Muscle layer of colon (tissue), 2 donors: ENCODE measurements around the gene ARAP1.

ENCODE experiments used
- H3K27ac ChIP-seq: one replicate; pipeline ENCODE4 v1.7.0; 2013; ENCODE audit warnings: low read depth, mild to moderate bottlenecking, low read length, moderate library complexity
- H3K27me3 ChIP-seq, 2 donors: one replicate each; pipeline ENCODE4 v1.7.0; 2013; ENCODE audit warnings: low read length in 2 of 2, mild to moderate bottlenecking in 2 of 2; ENCODE audit not compliant: insufficient read depth in 2 of 2, control insufficient read depth in 1 of 2
- H3K36me3 ChIP-seq: one replicate; pipeline ENCODE4 v1.7.0; 2013; ENCODE audit warnings: mild to moderate bottlenecking, low read length; ENCODE audit not compliant: insufficient read depth
- H3K4me1 ChIP-seq: one replicate; pipeline ENCODE4 v1.7.0; 2013; ENCODE audit warnings: mild to moderate bottlenecking, low read length; ENCODE audit not compliant: insufficient read depth
- H3K4me3 ChIP-seq, 2 donors: one replicate each; pipeline ENCODE4 v1.7.0; 2013; ENCODE audit warnings: low read length in 2 of 2, low read depth in 1 of 2, mild to moderate bottlenecking in 1 of 2, moderate library complexity in 1 of 2
- H3K9ac ChIP-seq: one replicate; pipeline ENCODE4 v1.7.0; 2013; ENCODE audit warnings: low read length
- H3K9me3 ChIP-seq: one replicate; pipeline ENCODE4 v1.7.0; 2013; ENCODE audit warnings: mild to moderate bottlenecking, low read length
- donor health status: abdominal sarcoma.
- donor health status: Adenocarcinoma of cecum.

Gene ARAP1

GRCh38 chr11:72671152-72672099 is 80.8 kb downstream of the ARAP1 start:
- Histone ChIP-seq H3K4me1 (no peaks in the 10 kb centered on the region), H3K27ac (no peak overlapping the region), H3K27me3 (peaks cover 29 to 55% of the 10 kb centered on the region in 2 donors), H3K9ac (no peak overlapping the region), H3K9me3 (peaks cover 7% of the 10 kb centered on the region), H3K36me3 (no peaks in the 10 kb centered on the region), H3K4me3 (no peak overlapping the region)

DNA sequence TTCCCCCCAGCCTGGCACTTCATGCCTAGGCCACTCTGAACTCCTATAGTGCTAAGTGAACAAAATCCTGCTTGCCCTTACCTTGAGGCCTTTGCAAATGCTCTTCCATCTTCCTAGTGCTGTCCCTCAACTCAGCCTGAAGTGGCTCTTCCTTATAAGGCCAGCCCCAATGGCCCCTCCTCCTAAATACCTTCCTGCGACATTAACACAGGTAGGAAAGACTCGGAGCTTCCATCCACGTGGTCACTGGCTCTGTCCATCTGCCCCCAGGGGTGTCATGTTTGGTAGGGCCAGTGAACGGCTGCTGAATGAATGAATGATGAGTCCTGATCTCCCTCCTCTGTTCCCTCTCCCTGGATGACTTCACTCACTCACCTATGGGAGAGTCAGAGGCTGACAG is 82.2 kb downstream of the ARAP1 start:
- H3K9me3 ChIP-seq: peaks cover 7% of the 10 kb centered on the region
- no peak overlapping the region for H3K27ac ChIP-seq
- H3K27me3 ChIP-seq: peaks cover 21 to 41% of the 10 kb centered on the region in 2 donors
- H3K9ac ChIP-seq: no peak overlapping the region
- H3K4me1 ChIP-seq: no peaks in the 10 kb centered on the region
- no peaks in the 10 kb centered on the region for H3K36me3 ChIP-seq
- no peak overlapping the region for H3K4me3 ChIP-seq

DNA sequence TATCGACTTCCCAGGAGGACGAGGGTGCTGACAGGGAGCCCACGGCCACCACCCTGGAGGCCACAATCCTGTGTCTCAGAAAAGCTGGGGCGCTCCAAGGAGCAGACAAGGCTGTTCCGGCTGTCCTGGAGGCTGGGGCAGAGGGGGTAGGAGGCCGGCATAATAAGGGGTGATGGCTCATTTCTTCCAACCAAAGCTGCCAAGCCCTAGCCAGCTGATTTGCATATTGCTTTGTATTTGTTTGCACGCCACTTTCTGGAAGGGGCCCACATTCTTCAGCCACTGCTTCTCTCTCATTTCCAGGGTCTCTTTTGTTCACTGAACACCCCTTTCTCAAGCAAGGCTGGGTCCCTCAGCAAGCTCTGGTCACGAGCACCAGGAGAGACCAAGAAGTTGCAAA is 82.7 kb downstream of the ARAP1 start:
- H3K27me3 ChIP-seq: peaks cover 16 to 36% of the 10 kb centered on the region in 2 donors
- no peaks in the 10 kb centered on the region for H3K4me1 ChIP-seq
- H3K9me3 ChIP-seq: peaks cover 7% of the 10 kb centered on the region
- H3K36me3 ChIP-seq: no peaks in the 10 kb centered on the region
- H3K9ac ChIP-seq: no peak overlapping the region
- H3K4me3 ChIP-seq: no peak overlapping the region
- H3K27ac ChIP-seq: no peak overlapping the region

GRCh38 chr11:72668629-72669347 is 83.4 kb downstream of the ARAP1 start:
- H3K4me3 ChIP-seq: no peak overlapping the region
- no peak overlapping the region for H3K27ac ChIP-seq
- peaks cover 7% of the 10 kb centered on the region for H3K9me3 ChIP-seq
- no peak overlapping the region for H3K9ac ChIP-seq
- no peaks in the 10 kb centered on the region for H3K36me3 ChIP-seq
- H3K27me3 ChIP-seq: peaks cover 8 to 29% of the 10 kb centered on the region in 2 donors
- no peaks in the 10 kb centered on the region for H3K4me1 ChIP-seq

DNA sequence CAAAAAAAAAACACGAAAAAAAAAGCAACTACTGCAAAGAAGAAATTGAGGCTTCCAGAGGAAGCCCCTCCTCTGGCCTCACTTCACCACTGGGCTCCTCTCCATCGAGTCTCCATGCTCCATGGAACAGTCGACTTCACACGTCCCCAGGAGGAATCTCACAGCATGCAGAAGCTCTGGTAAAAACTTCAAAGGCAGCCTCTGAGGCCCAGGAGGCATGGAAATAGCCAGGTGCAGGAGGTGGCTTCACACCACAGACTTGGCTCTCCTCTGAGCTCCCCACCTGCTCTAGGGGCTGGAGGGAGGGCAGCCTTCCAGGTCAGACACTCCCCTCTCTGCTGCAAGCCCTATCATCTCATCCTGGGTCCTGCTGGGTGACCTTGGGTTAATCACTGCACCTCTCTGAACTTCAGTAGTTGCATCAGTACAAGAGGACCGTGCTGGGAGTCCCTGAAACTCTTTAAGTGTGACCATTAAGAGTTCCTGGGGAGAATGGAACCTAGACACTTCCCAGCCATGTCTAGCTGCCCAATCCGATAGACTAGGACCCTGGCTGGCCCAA is 86.2 kb downstream of the ARAP1 start:
- H3K9me3 ChIP-seq: peaks cover 7% of the 10 kb centered on the region
- H3K36me3 ChIP-seq: no peaks in the 10 kb centered on the region
- no peak overlapping the region for H3K27ac ChIP-seq
- peaks cover 0 to 9% of the 10 kb centered on the region in 2 donors for H3K27me3 ChIP-seq
- H3K4me1 ChIP-seq: no peaks in the 10 kb centered on the region
- H3K9ac ChIP-seq: no peak overlapping the region
- no peak overlapping the region for H3K4me3 ChIP-seq

DNA sequence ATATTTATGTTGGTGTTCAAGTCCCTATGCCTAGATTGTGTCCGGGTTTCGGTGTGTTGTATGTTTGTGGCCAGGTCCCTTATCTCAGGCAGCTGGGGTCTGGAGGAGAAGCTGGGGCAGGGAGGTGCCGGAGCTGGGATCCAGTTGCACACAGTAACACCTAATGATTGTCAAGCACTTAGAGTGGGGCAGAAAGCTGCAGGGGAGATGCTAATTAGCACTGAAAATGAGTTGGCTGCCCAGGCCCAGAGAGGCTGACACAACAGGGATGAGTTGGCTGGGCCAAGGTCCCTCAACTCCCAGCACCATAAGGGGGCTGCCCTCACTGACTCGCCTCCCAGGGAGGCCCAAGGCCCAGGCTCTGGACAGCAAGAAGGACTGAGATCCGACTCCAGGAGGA is 90.2 kb downstream of the ARAP1 start:
- H3K27ac ChIP-seq: no peak overlapping the region
- no peaks in the 10 kb centered on the region for H3K27me3 ChIP-seq
- no peak overlapping the region for H3K4me3 ChIP-seq
- H3K4me1 ChIP-seq: no peaks in the 10 kb centered on the region
- H3K9me3 ChIP-seq: no peaks in the 10 kb centered on the region
- H3K9ac ChIP-seq: no peak overlapping the region
- H3K36me3 ChIP-seq: no peaks in the 10 kb centered on the region

- Histone ChIP-seq H3K9ac (no peak overlapping the region), H3K27me3 (no peaks in the 10 kb centered on the region), H3K27ac (no peak overlapping the region)
Measured at GRCh38 chr11:72661486-72661885, 90.7 kb downstream of the ARAP1 start.

DNA sequence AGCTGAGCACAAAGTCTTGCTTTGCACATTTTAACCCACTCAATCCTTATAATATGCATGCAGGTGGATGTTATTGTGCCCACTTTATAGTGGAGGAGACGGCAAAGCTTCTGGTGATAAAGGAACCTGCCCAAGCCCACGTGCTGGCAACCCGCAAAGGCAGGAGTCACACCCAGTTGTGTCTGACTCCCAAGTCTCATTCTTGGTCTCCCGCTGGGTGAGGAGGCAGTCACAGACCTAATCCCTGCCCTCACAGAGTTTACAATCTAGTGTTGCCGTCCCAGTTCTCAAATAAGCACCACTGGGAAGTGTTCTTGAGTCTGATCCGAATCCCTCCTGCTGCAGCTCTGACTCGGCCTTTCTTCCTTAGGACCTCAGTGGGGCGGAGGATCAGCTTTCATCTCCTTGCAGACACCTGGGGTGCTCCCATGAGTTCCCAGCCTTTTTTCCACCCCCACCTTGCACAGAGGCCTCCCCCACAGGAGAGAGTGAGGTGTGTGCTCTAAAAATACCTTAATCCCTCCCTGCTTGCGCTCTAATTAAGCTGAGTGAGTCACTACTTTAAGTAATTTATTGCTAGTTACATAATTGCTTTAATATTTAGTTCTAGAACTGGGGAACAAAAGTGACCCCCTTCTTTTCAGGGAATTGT is 93.1 kb downstream of the ARAP1 start:
- no peak overlapping the region for H3K9ac ChIP-seq
- no peaks in the 10 kb centered on the region for H3K36me3 ChIP-seq
- no peak overlapping the region for H3K27ac ChIP-seq
- H3K4me3 ChIP-seq: no peak overlapping the region
- no peaks in the 10 kb centered on the region for H3K4me1 ChIP-seq
- H3K9me3 ChIP-seq: no peaks in the 10 kb centered on the region
- no peaks in the 10 kb centered on the region for H3K27me3 ChIP-seq

More at GRCh38 chr11:72661486-72661885, 90.7 kb downstream of the ARAP1 start:
- H3K36me3 ChIP-seq: no peaks in the 10 kb centered on the region
- H3K4me3 ChIP-seq: no peak overlapping the region
- H3K4me1 ChIP-seq: no peaks in the 10 kb centered on the region
- no peaks in the 10 kb centered on the region for H3K9me3 ChIP-seq

DNA sequence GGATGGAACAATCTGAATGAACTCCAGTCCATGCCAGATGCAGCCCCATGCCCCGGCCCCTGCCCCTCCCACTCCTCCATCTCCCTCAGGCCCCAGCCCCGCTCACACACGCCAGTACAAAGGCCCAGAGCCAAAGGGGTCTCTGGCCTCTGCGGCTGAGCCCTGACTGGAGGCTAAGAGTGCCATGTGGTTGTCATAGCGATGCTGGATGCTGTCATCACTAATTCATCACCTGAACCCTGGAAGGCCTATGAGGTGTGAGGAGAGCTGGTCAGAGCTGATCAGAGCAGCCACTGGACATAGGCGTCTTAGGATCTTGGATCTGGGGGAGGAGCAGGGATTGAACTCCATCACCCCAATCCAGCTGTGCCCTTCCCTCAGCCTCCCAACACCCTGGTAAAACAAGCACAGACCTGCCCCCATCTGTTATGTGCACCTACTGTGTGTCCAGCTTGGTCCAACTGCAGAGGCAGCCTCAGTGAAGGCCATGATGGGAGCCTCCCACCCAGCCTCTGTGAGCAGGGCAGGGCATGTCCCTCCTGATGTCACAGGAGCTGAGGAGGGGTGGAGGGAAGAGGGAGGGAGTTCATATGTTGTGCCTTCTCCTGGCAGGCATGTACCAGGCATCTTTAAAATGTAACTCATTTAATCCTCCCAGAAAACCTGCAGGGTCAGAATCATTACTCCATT is 94.7 kb downstream of the ARAP1 start:
- no peak overlapping the region for H3K27ac ChIP-seq
- H3K9me3 ChIP-seq: no peaks in the 10 kb centered on the region
- H3K36me3 ChIP-seq: no peaks in the 10 kb centered on the region
- no peak overlapping the region for H3K9ac ChIP-seq
- no peak overlapping the region for H3K4me3 ChIP-seq
- no peaks in the 10 kb centered on the region for H3K4me1 ChIP-seq
- H3K27me3 ChIP-seq: no peaks in the 10 kb centered on the region

DNA sequence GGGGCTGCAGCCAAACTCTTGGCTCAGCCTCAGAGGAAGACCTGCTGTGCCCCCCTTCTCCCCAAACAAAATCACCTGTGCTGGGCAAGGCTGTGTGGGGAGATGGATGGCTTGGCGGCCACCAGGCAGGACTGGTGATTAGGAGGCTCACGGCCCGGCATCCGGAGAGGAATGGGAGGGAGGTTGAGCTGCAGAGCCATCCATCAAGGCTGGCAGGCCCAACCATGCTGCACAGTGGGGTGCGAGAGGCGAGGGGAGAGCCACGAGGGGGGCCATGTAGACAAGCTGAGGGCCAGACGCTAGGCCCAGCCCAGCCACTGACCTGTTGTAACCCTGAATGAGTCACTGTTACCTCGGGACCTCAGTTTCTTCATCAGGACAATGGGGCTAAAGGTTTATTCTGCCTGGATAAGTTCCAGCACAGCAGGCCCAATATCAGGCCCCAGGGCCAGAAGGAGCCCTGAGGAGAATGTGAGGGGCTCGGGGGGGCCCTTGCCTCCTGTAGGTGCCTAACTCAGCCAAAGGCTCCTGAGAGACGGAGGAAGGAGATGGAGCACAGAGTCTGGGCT is 96.2 kb downstream of the ARAP1 start:
- H3K27me3 ChIP-seq: no peaks in the 10 kb centered on the region
- no peaks in the 10 kb centered on the region for H3K9me3 ChIP-seq
- no peaks in the 10 kb centered on the region for H3K4me1 ChIP-seq
- no peak overlapping the region for H3K4me3 ChIP-seq
- no peak overlapping the region for H3K9ac ChIP-seq
- H3K27ac ChIP-seq: no peak overlapping the region
- no peaks in the 10 kb centered on the region for H3K36me3 ChIP-seq
